NCI-H345 treated with DMSO at 0.1 percent for 48 hours (cell line): ENCODE data around the gene ATP7B.

Experiments used
- DNase-seq: peaks from one replicate; lab custom pipeline; 2025; ENCODE audit not compliant: unreplicated experiment; lab: John Stamatoyannopoulos, UW

ATP7B gene

DNA sequence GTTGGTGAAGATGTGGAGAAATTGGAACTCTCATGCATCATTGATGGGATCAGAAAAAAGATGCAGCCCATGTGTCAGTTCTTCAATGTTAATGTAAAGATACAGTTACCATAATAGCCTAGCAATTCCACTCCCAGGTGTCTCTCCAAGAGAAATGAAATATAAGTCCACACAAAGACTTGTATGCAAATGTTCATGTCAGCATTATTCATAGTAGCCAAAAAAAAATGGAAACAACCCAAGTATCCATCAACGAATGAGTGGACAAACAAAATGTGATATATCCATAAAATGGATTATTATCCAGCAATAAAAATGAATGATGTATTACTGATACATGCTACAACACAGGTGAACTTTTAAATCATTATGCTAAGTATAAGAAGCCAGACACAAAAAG, 110.8 kb downstream of the ATP7B start:
- DNase-seq, result no peak

DNA sequence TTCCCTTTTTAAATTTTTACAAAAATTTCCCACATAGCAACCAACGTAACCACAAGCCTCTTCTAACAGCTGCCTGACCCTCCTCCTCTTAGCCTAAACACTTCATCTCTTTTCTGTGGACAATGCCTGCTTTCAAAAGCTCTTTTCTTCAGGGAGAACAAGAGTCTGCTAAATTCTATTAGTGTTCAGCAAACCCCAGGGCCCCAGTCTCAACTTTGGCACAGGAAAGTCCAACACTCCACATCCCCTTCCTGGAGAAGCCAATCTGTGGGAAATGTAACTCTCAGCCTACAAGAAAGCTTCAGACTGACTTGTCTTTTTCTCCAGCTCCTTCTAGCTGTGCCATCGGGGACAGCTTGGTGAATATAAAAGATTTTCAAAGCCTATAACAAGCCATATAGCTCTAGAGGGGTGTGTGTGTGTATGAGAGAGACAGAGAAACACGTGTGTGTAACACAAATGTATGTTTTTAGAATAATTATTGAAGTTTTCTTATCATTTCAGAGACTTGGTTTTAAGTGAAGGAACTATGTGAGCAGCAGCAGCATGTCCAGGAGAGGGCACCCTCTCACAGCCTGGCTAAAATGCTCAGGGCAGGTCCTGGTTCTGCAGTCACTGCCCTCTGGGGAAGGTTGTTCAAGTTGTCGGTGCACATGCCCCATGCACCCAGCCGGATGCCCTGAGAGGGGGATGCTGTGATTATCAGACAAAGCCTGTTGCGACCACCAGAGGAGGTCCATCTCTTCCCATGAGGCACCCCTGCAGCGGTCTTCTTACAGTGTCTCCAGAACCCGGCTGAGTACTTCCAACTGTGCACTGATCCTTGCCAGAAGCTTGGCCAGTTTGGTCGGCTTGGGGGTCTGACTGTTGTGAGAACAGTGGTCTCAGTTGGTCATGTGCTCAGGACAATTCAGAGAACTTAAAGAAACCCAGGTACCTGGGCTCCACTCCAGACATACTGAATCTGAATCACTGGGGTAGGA, 115.1 kb downstream of the ATP7B start:
- DNase-seq, result no peak

DNA sequence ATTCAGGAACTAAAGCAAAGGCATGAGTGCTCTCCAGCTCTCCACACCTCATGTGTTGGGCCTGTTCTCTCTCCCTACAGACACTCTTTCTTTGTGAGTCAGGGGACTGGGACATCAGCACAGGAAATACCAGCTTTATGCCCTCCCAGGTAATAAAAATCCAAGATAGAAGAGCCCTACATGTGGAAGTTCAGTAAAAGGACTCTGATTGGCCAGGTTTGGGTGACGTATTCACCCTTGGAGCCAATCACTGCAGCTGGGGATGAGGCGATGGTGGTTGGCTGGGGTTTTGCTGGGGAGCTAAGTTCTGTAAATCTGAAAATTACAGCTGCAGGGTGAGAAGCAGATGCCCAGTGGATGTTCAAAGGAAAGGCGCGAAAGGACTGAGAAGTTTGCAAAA, 117.0 kb downstream of the ATP7B start:
- DNase-seq, result no peak

DNA sequence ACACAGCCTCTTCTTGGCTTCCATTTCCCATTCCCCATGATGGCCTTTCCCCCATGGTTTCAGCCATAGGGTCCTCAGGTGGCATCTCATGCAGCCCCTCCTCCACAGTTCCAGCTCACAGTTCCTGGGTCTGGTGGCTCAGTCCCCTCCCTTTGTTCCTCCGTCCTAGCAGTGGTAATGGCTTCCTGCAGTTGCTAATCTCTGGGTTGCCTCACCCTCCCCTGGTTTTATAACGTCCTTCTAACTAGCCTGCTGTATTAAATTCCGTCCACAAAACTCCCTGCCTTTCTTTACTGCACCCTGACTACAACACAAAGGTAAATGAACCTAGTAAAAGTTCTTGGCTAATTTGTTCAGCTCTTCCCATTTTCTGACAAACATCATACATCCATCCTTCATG, 118.6 kb downstream of the ATP7B start:
- DNase-seq, result no peak

DNA sequence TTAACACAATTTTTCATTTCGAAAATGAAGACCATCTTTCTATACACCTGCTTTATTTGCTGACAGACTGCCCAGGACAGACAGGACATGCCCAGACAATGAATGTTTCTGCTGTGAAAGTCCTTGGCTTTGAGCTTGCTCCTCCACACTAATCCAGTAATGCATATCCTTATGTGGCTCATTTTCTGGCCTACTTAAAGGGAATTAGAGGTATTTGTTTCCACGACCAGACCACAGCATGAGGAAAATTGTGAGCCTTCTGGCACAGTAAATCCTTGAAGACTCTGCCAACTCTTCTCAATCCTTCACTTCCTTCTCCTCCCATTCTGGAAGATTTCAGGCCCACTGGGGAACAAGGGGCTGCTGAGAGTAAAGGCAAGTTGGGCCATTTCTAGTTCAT, 123.8 kb downstream of the ATP7B start:
- DNase-seq, result no peak

DNA sequence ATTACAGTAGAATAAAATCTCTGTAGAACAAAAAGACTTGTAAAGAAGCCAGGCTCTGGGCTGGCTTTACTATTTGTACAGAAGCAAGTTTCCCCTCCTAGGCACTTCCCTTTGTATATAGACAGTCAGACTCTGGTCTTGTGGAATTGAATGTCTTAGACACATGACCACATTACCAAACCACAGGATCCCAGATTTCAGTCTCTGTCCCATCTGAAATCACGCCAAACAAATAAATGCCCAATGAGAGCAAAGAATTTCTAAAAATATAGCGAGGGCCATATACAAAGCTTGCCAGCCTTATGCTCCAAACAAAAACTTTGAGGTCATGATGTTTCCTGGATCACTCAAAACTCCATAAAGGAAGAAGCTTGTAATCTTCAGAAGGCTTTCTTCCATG, 125.6 kb downstream of the ATP7B start:
- no peak for DNase-seq

DNA sequence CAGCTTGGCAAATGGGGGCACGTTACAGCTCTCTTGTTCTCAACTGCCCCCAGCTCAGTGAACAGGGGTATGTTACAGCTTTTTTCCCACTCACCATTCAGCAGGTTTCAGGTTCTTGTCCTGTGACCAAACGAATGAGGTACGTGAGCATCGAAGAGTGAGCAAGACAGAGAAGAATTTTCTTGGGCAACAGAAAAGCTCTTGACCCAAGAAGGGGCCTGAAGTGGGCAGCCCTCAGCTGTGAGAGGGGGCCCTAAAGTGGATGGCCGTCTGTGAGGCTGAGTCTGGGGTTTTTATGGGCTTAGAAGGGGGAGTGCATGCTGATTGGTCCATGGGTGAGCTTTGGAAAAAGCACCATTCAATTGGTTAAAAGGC, 128.0 kb downstream of the ATP7B start:
- DNase-seq, result no peak
